ENCODE measurements around the gene DLGAP1.
A peak's percentile ranks its signal among the peaks of the same experiment; 100 is the strongest.

DLGAP1 gene

DNA sequence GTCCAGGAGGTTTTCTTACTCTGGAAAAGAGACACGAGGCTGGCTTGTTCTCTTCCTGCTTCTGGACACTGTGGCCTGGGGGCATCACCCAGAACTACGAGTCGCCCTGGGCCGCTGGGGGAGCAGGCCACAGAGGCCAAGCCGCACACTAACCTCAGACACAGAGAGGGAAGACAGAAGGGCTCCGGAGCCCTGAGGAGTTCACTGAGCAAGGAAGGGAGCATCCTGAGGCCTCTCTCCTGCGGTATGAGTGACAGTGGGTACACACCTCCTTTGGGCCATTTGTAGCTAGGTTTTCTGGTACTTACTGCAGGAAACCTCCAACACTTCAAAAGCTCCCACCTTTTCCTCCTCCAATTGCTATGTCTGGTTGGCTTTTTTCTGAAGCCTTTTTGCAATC lies 494.1 kb downstream of the DLGAP1 start:
- no peak overlapping the region for H2BK12ac ChIP-seq (ENCODE audit: low read length)
- H2BK15ac ChIP-seq (ENCODE audit: low read length) = peak overlapping the region; percentile 12
- DNase-seq (ENCODE audit: low spot score) = no peak
- no peaks in the 10 kb centered on the region for H3K79me1 ChIP-seq (ENCODE audit: low read depth, low read length)
- no peak overlapping the region for H3K23ac ChIP-seq (ENCODE audit: low read depth, low read length, poor library complexity)
- H3K9me3 ChIP-seq (replicated peaks in 1 of 2; ENCODE audit: control insufficient read depth in 2 of 2, insufficient read depth in 1 of 2, low read depth in 1 of 2, low read length in 2 of 2) = no peaks in the 10 kb centered on the region
- H4K8ac ChIP-seq (ENCODE audit: low read depth, low read length) = no peak overlapping the region
- no peaks in the 10 kb centered on the region for H3K27me3 ChIP-seq (ENCODE audit: control insufficient read depth in 3 of 3, insufficient read depth in 3 of 3, low read depth in 1 of 3, low read length in 3 of 3)
- H3K18ac ChIP-seq (ENCODE audit: low read length) = peak overlapping the region; percentile 40
- H3K14ac ChIP-seq (ENCODE audit: low read length) = no peak overlapping the region
- no peak overlapping the region for H3K4me2 ChIP-seq (ENCODE audit: insufficient read depth, low read length, poor library complexity, severe bottlenecking)
- no peak overlapping the region for H2BK5ac ChIP-seq (ENCODE audit: low read length)
- no CpG with 5 or more reads among the region's 7 CpGs for WGBS, 2 donors (ENCODE audit: extremely low coverage in 2 of 2, insufficient read length in 2 of 2, insufficient replicate concordance in 1 of 2)
- H3K36me3 ChIP-seq (replicated peaks in 1 of 2; ENCODE audit: control insufficient read depth in 2 of 2, insufficient read depth in 2 of 2, low read length in 2 of 2) = no peaks in the 10 kb centered on the region
- H2AK5ac ChIP-seq (ENCODE audit: low read depth, low read length) = peak overlapping the region; percentile 73
- peaks cover 5 to 11% of the 10 kb centered on the region in 2 donors for H3K4me1 ChIP-seq (ENCODE audit: control insufficient read depth in 2 of 2, insufficient read depth in 1 of 2, low read depth in 1 of 2, low read length in 2 of 2)
- no peak overlapping the region for H3K9ac ChIP-seq (ENCODE audit: low read depth, low read length, poor library complexity)
- no peak overlapping the region for H3K4me3 ChIP-seq (ENCODE audit: low read length in 2 of 2)
- peak overlapping the region; percentile 59 for H3K27ac ChIP-seq (replicated peaks; ENCODE audit: low read length)
- no peak overlapping the region for H2AFZ ChIP-seq (ENCODE audit: low read length)
- no peak overlapping the region for H4K91ac ChIP-seq (ENCODE audit: low read depth, low read length, poor library complexity)
- no peak overlapping the region for H2BK120ac ChIP-seq (ENCODE audit: low read depth, low read length)
- no peak overlapping the region for H3K4ac ChIP-seq (ENCODE audit: low read length)

DNA sequence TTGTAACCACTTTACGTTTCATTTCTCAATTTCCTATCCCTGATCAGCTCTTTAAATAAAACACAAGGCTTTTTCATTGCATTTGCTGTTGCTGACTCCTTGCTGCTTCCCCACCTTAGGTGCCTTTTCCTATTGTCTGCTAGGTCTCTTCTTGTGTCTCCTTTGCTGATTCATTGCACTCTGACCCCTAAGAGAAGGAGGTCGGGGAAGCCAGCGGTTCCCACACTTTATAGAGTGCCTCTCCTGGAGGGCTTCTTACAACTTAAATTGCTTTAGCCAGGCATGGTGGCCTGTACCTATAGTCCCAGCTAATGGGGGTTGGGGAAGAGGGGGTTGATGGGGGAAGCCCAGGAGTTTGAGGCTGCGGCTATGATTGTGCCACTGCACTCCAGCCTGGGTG lies 495.0 kb downstream of the DLGAP1 start:
- Histone ChIP-seq H3K27me3 (ENCODE audit: control insufficient read depth in 3 of 3, insufficient read depth in 3 of 3, low read depth in 1 of 3, low read length in 3 of 3) (no peaks in the 10 kb centered on the region), H3K4me2 (ENCODE audit: insufficient read depth, low read length, poor library complexity, severe bottlenecking) (no peak overlapping the region), H4K8ac (ENCODE audit: low read depth, low read length) (no peak overlapping the region), H2BK12ac (ENCODE audit: low read length) (no peak overlapping the region), H3K9me3 (replicated peaks in 1 of 2; ENCODE audit: control insufficient read depth in 2 of 2, insufficient read depth in 1 of 2, low read depth in 1 of 2, low read length in 2 of 2) (no peaks in the 10 kb centered on the region), H3K27ac (replicated peaks; ENCODE audit: low read length) (peak overlapping the region; percentile 59), H3K23ac (ENCODE audit: low read depth, low read length, poor library complexity) (no peak overlapping the region), H2AFZ (ENCODE audit: low read length) (peak overlapping the region; percentile 25), H3K4me3 (ENCODE audit: low read length in 2 of 2) (no peak overlapping the region), H2BK15ac (ENCODE audit: low read length) (no peak overlapping the region), H2BK120ac (ENCODE audit: low read depth, low read length) (no peak overlapping the region), H3K18ac (ENCODE audit: low read length) (no peak overlapping the region), H3K4me1 (ENCODE audit: control insufficient read depth in 2 of 2, insufficient read depth in 1 of 2, low read depth in 1 of 2, low read length in 2 of 2) (peaks cover 5 to 11% of the 10 kb centered on the region in 2 donors), H3K14ac (ENCODE audit: low read length) (no peak overlapping the region), H2BK5ac (ENCODE audit: low read length) (no peak overlapping the region), H3K36me3 (replicated peaks in 1 of 2; ENCODE audit: control insufficient read depth in 2 of 2, insufficient read depth in 2 of 2, low read length in 2 of 2) (no peaks in the 10 kb centered on the region), H3K4ac (ENCODE audit: low read length) (no peak overlapping the region), H2AK5ac (ENCODE audit: low read depth, low read length) (no peak overlapping the region), H4K91ac (ENCODE audit: low read depth, low read length, poor library complexity) (no peak overlapping the region), H3K79me1 (ENCODE audit: low read depth, low read length) (no peaks in the 10 kb centered on the region), H3K9ac (ENCODE audit: low read depth, low read length, poor library complexity) (no peak overlapping the region)
- WGBS, 2 donors (ENCODE audit: extremely low coverage in 2 of 2, insufficient read length in 2 of 2, insufficient replicate concordance in 1 of 2) = no CpG with 5 or more reads among the region's 4 CpGs
- DNase-seq (ENCODE audit: low spot score) = peak; percentile 14

DNA sequence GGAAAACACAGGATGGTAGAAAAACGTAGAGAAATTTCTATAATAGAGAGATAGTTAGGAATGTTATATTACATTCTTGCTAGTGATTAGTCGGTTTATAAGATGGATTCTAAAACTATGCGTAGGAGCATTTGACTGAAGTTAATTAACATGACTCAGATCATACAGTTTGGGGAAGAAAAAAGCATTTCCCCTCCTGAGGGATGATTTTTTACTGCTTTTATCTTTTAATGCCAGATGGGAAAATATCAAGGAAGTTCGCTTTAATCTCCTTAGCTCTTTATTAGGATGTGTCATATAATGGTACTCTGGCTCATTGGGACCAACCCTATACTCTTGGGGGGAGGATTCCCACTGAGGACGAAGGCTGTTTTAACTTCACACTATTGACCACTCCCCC lies 503.1 kb downstream of the DLGAP1 start:
- Histone ChIP-seq H3K9ac (ENCODE audit: low read depth, low read length, poor library complexity) (no peak overlapping the region), H3K9me3 (replicated peaks in 1 of 2; ENCODE audit: control insufficient read depth in 2 of 2, insufficient read depth in 1 of 2, low read depth in 1 of 2, low read length in 2 of 2) (no peaks in the 10 kb centered on the region), H3K23ac (ENCODE audit: low read depth, low read length, poor library complexity) (no peak overlapping the region), H3K4ac (ENCODE audit: low read length) (no peak overlapping the region), H3K4me3 (ENCODE audit: low read length in 2 of 2) (no peak overlapping the region), H3K79me1 (ENCODE audit: low read depth, low read length) (no peaks in the 10 kb centered on the region), H2BK15ac (ENCODE audit: low read length) (no peak overlapping the region), H4K91ac (ENCODE audit: low read depth, low read length, poor library complexity) (no peak overlapping the region), H2AK5ac (ENCODE audit: low read depth, low read length) (no peak overlapping the region), H2AFZ (ENCODE audit: low read length) (no peak overlapping the region), H3K4me2 (ENCODE audit: insufficient read depth, low read length, poor library complexity, severe bottlenecking) (no peak overlapping the region), H3K27ac (replicated peaks; ENCODE audit: low read length) (no peak overlapping the region), H2BK5ac (ENCODE audit: low read length) (no peak overlapping the region), H2BK120ac (ENCODE audit: low read depth, low read length) (no peak overlapping the region), H3K27me3 (ENCODE audit: control insufficient read depth in 3 of 3, insufficient read depth in 3 of 3, low read depth in 1 of 3, low read length in 3 of 3) (no peaks in the 10 kb centered on the region), H3K36me3 (replicated peaks in 1 of 2; ENCODE audit: control insufficient read depth in 2 of 2, insufficient read depth in 2 of 2, low read length in 2 of 2) (no peaks in the 10 kb centered on the region), H4K8ac (ENCODE audit: low read depth, low read length) (no peak overlapping the region), H3K14ac (ENCODE audit: low read length) (no peak overlapping the region), H2BK12ac (ENCODE audit: low read length) (no peak overlapping the region), H3K18ac (ENCODE audit: low read length) (peak overlapping the region; percentile 39), H3K4me1 (ENCODE audit: control insufficient read depth in 2 of 2, insufficient read depth in 1 of 2, low read depth in 1 of 2, low read length in 2 of 2) (no peaks in the 10 kb centered on the region)
- no peak for DNase-seq (ENCODE audit: low spot score)
- 100% methylated on average over 2 of the region's 5 CpGs; no CpG with 5 or more reads in 1 of the 2 donors for WGBS, 2 donors (ENCODE audit: extremely low coverage in 2 of 2, insufficient read length in 2 of 2, insufficient replicate concordance in 1 of 2)

DNA sequence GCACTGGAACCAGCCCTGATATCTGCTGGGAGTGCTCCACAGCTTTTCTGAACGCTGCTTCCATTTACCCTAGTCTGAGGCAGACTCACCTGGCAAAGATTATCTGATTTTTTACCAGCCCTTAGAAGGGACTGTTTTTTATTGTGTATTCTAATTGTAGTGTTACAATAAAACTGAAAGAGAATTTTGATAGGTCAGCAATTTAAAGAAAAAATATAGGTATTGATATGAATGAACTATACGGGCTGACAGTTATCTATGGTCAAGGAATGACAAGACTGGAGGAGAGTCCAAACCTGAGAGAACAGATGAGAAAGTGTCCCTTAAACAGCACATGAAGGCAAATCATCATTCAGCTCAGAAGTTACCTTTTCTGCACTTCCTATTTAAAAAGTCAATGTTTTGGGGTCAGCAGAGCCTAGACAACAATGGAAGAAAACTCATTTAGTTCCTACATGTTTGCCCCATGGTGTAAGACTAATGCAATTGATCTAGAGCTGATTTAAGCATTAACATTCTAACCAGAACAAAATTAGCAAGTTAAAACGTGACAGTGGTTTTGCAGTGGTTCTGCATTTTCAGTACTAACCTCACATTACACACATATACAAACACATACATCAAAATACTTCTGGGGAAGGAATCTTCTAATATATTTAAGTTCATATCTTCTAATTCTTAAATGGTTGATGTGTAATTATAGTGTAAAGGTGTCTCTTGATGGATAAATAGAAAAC lies 504.3 kb downstream of the DLGAP1 start:
- Histone ChIP-seq H2BK5ac (ENCODE audit: low read length) (no peak overlapping the region), H3K4me1 (ENCODE audit: control insufficient read depth in 2 of 2, insufficient read depth in 1 of 2, low read depth in 1 of 2, low read length in 2 of 2) (no peaks in the 10 kb centered on the region), H4K91ac (ENCODE audit: low read depth, low read length, poor library complexity) (no peak overlapping the region), H3K23ac (ENCODE audit: low read depth, low read length, poor library complexity) (no peak overlapping the region), H2BK12ac (ENCODE audit: low read length) (no peak overlapping the region), H2AK5ac (ENCODE audit: low read depth, low read length) (no peak overlapping the region), H3K27me3 (ENCODE audit: control insufficient read depth in 3 of 3, insufficient read depth in 3 of 3, low read depth in 1 of 3, low read length in 3 of 3) (no peaks in the 10 kb centered on the region), H3K9ac (ENCODE audit: low read depth, low read length, poor library complexity) (no peak overlapping the region), H3K27ac (replicated peaks; ENCODE audit: low read length) (no peak overlapping the region), H3K4me2 (ENCODE audit: insufficient read depth, low read length, poor library complexity, severe bottlenecking) (no peak overlapping the region), H3K4ac (ENCODE audit: low read length) (no peak overlapping the region), H3K18ac (ENCODE audit: low read length) (no peak overlapping the region), H3K79me1 (ENCODE audit: low read depth, low read length) (no peaks in the 10 kb centered on the region), H3K14ac (ENCODE audit: low read length) (no peak overlapping the region), H2AFZ (ENCODE audit: low read length) (no peak overlapping the region), H2BK120ac (ENCODE audit: low read depth, low read length) (no peak overlapping the region), H3K9me3 (replicated peaks in 1 of 2; ENCODE audit: control insufficient read depth in 2 of 2, insufficient read depth in 1 of 2, low read depth in 1 of 2, low read length in 2 of 2) (no peaks in the 10 kb centered on the region), H3K4me3 (ENCODE audit: low read length in 2 of 2) (no peak overlapping the region), H3K36me3 (replicated peaks in 1 of 2; ENCODE audit: control insufficient read depth in 2 of 2, insufficient read depth in 2 of 2, low read length in 2 of 2) (no peaks in the 10 kb centered on the region), H2BK15ac (ENCODE audit: low read length) (no peak overlapping the region), H4K8ac (ENCODE audit: low read depth, low read length) (no peak overlapping the region)
- DNase-seq (ENCODE audit: low spot score) = no peak
- WGBS, 2 donors (ENCODE audit: extremely low coverage in 2 of 2, insufficient read length in 2 of 2, insufficient replicate concordance in 1 of 2) = no CpG with 5 or more reads among the region's 3 CpGs

Measured in neuronal stem cell (in vitro differentiated cells).